Neural crest cell (in vitro differentiated cells): Measurements from ENCODE around the gene SH2D3C. TPM values are rescaled to one million over a fixed set of nuclear protein-coding genes. Genes with fewer than 3 reads are reported as not detected.
A peak's percentile ranks its signal among the peaks of the same experiment; 100 is the strongest.

Experiments
- DNase-seq: peaks from one replicate; pipeline ENCODE4 v3.0.0; 2021; ENCODE audit warnings: low read depth, mixed read lengths, low spot score
- H3K27ac Mint-ChIP-seq: one replicate; pipeline ENCODE4 v1.8.0; 2021; ENCODE audit warnings: mild to moderate bottlenecking, mixed read lengths; ENCODE audit not compliant: unreplicated experiment
- H3K27me3 Mint-ChIP-seq: 2 replicates; pipeline ENCODE4 v1.8.0; 2021; ENCODE audit warnings: low read depth, mild to moderate bottlenecking, mixed read lengths
- H3K36me3 Mint-ChIP-seq: 2 replicates; pipeline ENCODE4 v1.8.0; 2021; ENCODE audit warnings: low read depth, mild to moderate bottlenecking, mixed read lengths
- H3K4me1 Mint-ChIP-seq: 2 replicates; pipeline ENCODE4 v1.8.0; 2021; ENCODE audit warnings: mixed read lengths
- H3K4me3 Mint-ChIP-seq: one replicate; pipeline ENCODE4 v1.8.0; 2021; ENCODE audit warnings: mild to moderate bottlenecking, mixed read lengths
- H3K9me3 Mint-ChIP-seq: 2 replicates; pipeline ENCODE4 v1.8.0; 2021; ENCODE audit warnings: mixed read lengths
- total RNA-seq: library from RNA; stranded (reverse); gene quantifications from 2 replicates; pipeline ENCODE4 v1.2.1, GENCODE V29; 2021
- TF ChIP-seq, protein P1 (sequence below): fragments of 200-600 bp; sonication (generic); conservative IDR thresholded peaks from 2 replicates; pipeline ENCODE4 v1.5.0; 2021; ENCODE audit warnings: antibody characterized with exemption, mild to moderate bottlenecking

SH2D3C gene
- total RNA-seq, 1 donor from 2014 or later, result 7.2 TPM

DNA sequence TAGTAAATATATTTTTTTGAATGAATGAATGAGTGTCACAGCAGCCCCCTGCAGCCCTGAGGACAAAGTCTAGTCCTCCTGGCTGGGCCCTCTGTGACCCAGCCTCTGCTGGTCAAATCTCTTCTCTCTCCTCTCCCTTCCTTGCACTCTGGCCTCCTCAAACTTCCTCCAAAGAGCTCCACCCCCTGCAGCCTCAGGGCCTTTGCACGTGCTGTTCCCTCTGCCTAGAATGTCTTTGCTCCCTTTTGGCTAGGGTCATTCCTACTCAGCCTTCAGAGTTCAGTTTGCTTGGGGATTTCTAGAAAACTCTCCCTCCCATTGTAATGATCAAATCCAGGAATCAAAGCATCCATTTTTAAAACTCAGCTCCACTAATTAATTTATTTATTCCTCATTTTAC lies 13.0 kb downstream of the SH2D3C start:
- Mint-ChIP-seq H3K4me3 (no peak overlapping the region), H3K9me3 (no peaks in the 10 kb centered on the region), H3K36me3 (no peaks in the 10 kb centered on the region), H3K27me3 (peaks cover 13% of the 10 kb centered on the region), H3K27ac (no peak overlapping the region), H3K4me1 (peaks cover 41% of the 10 kb centered on the region)
- DNase-seq, result no peak
- TF ChIP-seq, protein P1, sequence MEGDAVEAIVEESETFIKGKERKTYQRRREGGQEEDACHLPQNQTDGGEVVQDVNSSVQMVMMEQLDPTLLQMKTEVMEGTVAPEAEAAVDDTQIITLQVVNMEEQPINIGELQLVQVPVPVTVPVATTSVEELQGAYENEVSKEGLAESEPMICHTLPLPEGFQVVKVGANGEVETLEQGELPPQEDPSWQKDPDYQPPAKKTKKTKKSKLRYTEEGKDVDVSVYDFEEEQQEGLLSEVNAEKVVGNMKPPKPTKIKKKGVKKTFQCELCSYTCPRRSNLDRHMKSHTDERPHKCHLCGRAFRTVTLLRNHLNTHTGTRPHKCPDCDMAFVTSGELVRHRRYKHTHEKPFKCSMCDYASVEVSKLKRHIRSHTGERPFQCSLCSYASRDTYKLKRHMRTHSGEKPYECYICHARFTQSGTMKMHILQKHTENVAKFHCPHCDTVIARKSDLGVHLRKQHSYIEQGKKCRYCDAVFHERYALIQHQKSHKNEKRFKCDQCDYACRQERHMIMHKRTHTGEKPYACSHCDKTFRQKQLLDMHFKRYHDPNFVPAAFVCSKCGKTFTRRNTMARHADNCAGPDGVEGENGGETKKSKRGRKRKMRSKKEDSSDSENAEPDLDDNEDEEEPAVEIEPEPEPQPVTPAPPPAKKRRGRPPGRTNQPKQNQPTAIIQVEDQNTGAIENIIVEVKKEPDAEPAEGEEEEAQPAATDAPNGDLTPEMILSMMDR, result no peak

DNA sequence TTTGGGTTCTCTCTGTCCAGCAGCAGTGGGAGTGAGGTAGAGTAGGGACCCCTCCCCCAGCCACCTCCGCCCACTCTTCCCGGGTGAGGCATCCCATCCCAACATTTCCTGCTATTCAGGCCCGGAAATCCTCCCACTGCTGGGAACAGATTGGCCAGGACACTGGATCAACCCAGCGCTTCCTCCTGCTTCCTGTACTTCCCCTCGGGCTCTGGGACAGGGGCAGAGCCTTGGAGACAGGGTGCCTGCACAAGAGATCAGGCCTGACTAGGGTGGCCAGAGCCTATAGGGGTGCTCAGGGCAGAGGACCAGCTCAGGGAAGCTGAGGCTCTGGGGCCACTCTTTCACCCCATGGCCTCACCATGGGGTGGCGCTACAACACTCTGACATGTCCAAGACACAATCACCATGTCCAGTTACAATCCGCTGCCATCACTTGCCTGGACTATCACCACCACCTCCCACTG lies 14.5 kb downstream of the SH2D3C start:
- TF ChIP-seq, protein P1, result peak; percentile 25
- Mint-ChIP-seq H3K36me3 (no peaks in the 10 kb centered on the region), H3K27me3 (peaks cover 14% of the 10 kb centered on the region), H3K9me3 (no peaks in the 10 kb centered on the region), H3K4me3 (peak overlapping the region; percentile 31), H3K27ac (peak overlapping the region; percentile 12), H3K4me1 (peaks cover 36% of the 10 kb centered on the region)
- no peak for DNase-seq

DNA sequence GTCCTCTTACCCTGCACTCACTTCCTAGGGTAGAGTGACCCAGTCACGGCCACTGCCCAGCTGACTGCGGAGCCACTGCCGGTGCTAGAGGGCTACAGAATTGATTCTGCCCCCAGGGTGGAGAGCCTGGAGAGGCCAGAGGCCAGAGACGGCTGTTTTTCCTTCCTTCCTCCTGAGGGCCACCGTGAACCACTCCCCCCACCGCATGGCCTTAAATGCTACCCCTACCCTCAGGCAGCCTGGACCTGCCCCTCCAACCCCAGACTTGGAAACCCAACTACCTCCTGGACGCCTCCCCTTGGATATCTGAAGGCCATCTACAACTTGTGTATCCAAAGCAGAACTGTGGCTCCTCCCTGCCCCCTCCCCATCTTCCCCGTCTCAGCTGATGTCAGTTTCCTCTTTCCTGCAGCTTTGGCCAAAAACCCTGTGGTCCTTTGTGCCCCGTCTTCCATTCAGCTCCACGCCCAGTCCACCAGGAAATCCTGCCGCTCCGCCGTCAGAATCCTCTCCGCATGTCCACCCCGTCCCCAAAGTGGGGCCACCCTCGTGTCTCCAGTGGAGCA lies 16.3 kb downstream of the SH2D3C start:
- no peaks in the 10 kb centered on the region for H3K36me3 Mint-ChIP-seq
- H3K9me3 Mint-ChIP-seq, result no peaks in the 10 kb centered on the region
- H3K27ac Mint-ChIP-seq, result peak overlapping the region; percentile 68
- H3K4me1 Mint-ChIP-seq, result peaks cover 22% of the 10 kb centered on the region
- H3K4me3 Mint-ChIP-seq, result no peak overlapping the region
- peaks cover 20% of the 10 kb centered on the region for H3K27me3 Mint-ChIP-seq
- TF ChIP-seq, protein P1, result no peak
- DNase-seq, result no peak

DNA sequence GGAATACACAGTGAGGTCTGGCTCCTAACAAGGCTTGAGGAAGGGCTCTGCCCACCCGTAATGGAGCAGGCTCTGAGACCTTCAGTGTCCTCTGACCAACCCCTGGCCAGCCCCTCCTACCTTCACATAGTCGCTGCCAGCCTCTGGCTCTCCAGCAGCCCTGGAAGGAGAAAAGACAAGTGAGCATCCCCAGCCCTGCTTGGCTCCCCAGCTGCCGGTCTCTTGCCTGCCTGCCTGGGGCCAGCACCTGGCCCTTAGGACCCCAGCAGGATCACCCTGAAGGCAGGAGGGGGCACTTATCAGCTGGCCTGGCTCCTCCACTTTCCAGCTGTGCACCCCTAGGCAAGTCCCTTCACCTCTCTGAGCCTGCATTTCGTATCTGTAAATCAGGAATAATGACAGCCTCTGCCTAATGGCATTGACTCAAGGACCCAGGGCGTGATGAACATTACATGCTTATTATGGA lies 16.9 kb downstream of the SH2D3C start:
- no peaks in the 10 kb centered on the region for H3K36me3 Mint-ChIP-seq
- H3K4me3 Mint-ChIP-seq, result no peak overlapping the region
- no peak for DNase-seq
- TF ChIP-seq, protein P1, result no peak
- H3K27ac Mint-ChIP-seq, result no peak overlapping the region
- peaks cover 19% of the 10 kb centered on the region for H3K4me1 Mint-ChIP-seq
- H3K27me3 Mint-ChIP-seq, result peaks cover 23% of the 10 kb centered on the region
- no peaks in the 10 kb centered on the region for H3K9me3 Mint-ChIP-seq

DNA sequence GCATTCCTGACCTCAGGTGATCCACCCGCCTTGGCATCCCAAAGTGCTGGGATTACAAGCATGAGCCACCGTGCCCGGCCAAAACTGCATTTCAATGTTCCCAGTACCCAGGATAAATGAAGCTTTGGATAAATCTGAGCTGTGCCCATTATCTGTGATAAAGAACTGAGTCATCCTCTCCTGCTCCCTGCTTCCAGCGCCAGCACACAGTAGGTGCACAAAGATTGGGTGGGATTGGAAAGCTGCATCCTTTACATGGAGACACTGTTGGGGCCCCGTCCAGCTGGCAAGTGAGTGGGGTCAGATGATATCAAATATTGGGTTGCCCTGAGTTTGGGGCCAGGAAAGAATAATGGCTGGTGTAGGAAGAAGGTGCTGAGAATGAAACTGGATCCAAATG lies 17.4 kb downstream of the SH2D3C start:
- Mint-ChIP-seq H3K27me3 (peaks cover 27% of the 10 kb centered on the region), H3K4me1 (peaks cover 19% of the 10 kb centered on the region), H3K27ac (no peak overlapping the region), H3K9me3 (no peaks in the 10 kb centered on the region), H3K36me3 (no peaks in the 10 kb centered on the region), H3K4me3 (no peak overlapping the region)
- DNase-seq, result no peak
- TF ChIP-seq, protein P1, result no peak
